HepG2 (cell line): ENCODE results near the gene YWHAH.

ENCODE experiments used
- FOXA1 ChIP-seq, 2 experiments: fragments of 450-650 bp in 1 of 2; sonication (generic) in 1 of 2; formaldehyde crosslinking in 1 of 2; IDR thresholded peaks; 2 replicates each; pipeline versions ENCODE4 v1.4.0 to v1.6.1; 2016 to 2020; ENCODE audit warnings: missing genetic modification reagents in 1 of 2
- HDAC6 ChIP-seq: fragments of 200-600 bp; sonication (generic); IDR thresholded peaks from 2 replicates; pipeline ENCODE4 v1.7.0; 2017; ENCODE audit warnings: mild to moderate bottlenecking, antibody characterized with exemption, low read length, low read depth
- SMC3 ChIP-seq: IDR thresholded peaks from 2 replicates; pipeline ENCODE4 v1.6.1; 2011; ENCODE audit warnings: low read length, improper control_type of control experiment
- TF ChIP-seq, protein P1 (sequence below): sonication (generic); formaldehyde crosslinking; IDR thresholded peaks from 2 replicates; pipeline ENCODE4 v1.5.0; 2020; ENCODE audit warnings: missing genetic modification reagents

DNA sequence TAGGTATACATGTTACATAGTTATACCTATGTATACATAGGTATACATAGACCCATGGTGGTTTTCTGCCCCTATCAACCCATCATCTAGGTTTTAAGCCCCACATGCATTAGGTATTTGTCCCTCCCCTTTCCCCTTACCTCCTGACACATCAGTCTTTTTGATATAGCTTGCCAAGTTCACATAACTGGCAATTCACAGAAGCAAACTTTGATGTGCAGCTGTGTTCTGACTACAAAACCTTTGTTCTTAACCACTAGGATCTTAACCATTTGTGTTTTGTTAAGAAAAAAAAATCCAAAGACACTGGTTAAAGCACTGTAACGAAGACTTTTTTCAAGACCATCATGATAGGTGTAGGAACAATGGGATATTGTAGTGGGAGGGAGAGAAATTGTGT, 55.8 kb downstream of the YWHAH start:
- TF ChIP-seq SMC3 (no peak), FOXA1 (IDR thresholded peaks at IDR 0.05) (no peak), FOXA1 (CRISPR knock-in tag; IDR thresholded peaks at IDR 0.05) (no peak), HDAC6 (no peak)
- TF ChIP-seq, protein P1, sequence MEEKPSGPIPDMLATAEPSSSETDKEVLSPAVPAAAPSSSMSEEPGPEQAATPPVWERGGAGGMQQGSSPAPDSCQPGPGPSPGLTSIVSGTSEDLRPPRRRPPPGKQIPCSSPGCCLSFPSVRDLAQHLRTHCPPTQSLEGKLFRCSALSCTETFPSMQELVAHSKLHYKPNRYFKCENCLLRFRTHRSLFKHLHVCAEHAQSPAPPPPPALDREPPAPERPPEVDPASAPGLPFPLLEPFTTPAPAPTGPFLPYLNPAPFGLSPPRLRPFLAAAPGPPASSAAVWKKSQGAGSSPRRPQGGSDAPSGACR (CRISPR knock-in tag): no peak
